Skeletal muscle cell (primary cell): ENCODE measurements around the gene KRTAP1-3.
"Not testable (repeated sequence)": the region's sequence is repeated elsewhere in the genome, so short reads cannot be mapped to it uniquely, and the experiment has no call there.

ENCODE experiments used
- DNase-seq: peaks from one replicate; pipeline ENCODE4 v3.0.0-alpha.2; 2010; ENCODE audit warnings: low read depth
- H3K4me3 ChIP-seq: 2 replicates; pipeline ENCODE4 v1.5.1; 2011; ENCODE audit warnings: low read depth, mild to moderate bottlenecking, control low read depth, low read length, moderate library complexity

Gene KRTAP1-3

GRCh38 chr17:41057547-41057946, 22.9 kb upstream of the KRTAP1-3 start:
- DNase-seq = no peak

GRCh38 chr17:41055130-41055529, 20.5 kb upstream of the KRTAP1-3 start, which contains the start of gene KRTAP2-2:
Gene KRTAP2-2 (minus strand): TSS chr17:41055230. CDS start chr17:41055211, 19 bp downstream.
- not testable (repeated sequence) for DNase-seq

More at GRCh38 chr17:41057547-41057946, 22.9 kb upstream of the KRTAP1-3 start:
- H3K4me3 ChIP-seq = no peak overlapping the region

GRCh38 chr17:41054556-41054955, 19.9 kb upstream of the KRTAP1-3 start:
- not testable (repeated sequence) for DNase-seq, H3K4me3 ChIP-seq

More at GRCh38 chr17:41055130-41055529, 20.5 kb upstream of the KRTAP1-3 start, which contains the start of gene KRTAP2-2:
- not testable (repeated sequence) for H3K4me3 ChIP-seq

GRCh38 chr17:41054025-41054424, 19.4 kb upstream of the KRTAP1-3 start:
- no peak for DNase-seq
- H3K4me3 ChIP-seq = no peak overlapping the region

- DNase-seq = no peak
- H3K4me3 ChIP-seq = no peak overlapping the region
Observed at GRCh38 chr17:41052566-41052965, 17.9 kb upstream of the KRTAP1-3 start.

- H3K4me3 ChIP-seq = no peak overlapping the region
- DNase-seq = no peak
Observed at GRCh38 chr17:41049110-41049509, 14.4 kb upstream of the KRTAP1-3 start.

GRCh38 chr17:41048441-41048840, 13.8 kb upstream of the KRTAP1-3 start:
- DNase-seq = no peak
- no peak overlapping the region for H3K4me3 ChIP-seq

- H3K4me3 ChIP-seq, DNase-seq: not testable (repeated sequence)
Observed at GRCh38 chr17:41046735-41047465, 12.2 kb upstream of the KRTAP1-3 start, which contains the start of gene KRTAP2-1. Gene KRTAP2-1 (minus strand): TSS chr17:41047316. CDS start chr17:41047267, 49 bp downstream.

GRCh38 chr17:41042953-41043352, 8.3 kb upstream of the KRTAP1-3 start:
- no peak overlapping the region for H3K4me3 ChIP-seq
- no peak for DNase-seq

GRCh38 chr17:41040783-41041571, 6.3 kb upstream of the KRTAP1-3 start, which contains the start of gene KRTAP1-1:
Gene KRTAP1-1 (minus strand): TSS chr17:41041450. CDS start chr17:41041397, 53 bp downstream.
- not testable (repeated sequence) for DNase-seq, H3K4me3 ChIP-seq

GRCh38 chr17:41037853-41038350, 3.2 kb upstream of the KRTAP1-3 start:
- no peak for DNase-seq
- H3K4me3 ChIP-seq = no peak overlapping the region

GRCh38 chr17:41029633-41030245, 4.9 kb downstream of the KRTAP1-3 start, which contains the start of gene KRTAP1-4:
Gene KRTAP1-4 (minus strand): TSS chr17:41030195. CDS start chr17:41030078, 117 bp downstream.
- DNase-seq = no peak
- no peak within 1 kb of the TSS for H3K4me3 ChIP-seq

GRCh38 chr17:41026715-41027471, 7.8 kb downstream of the KRTAP1-3 start, which contains the start of gene KRTAP1-5:
Gene KRTAP1-5 (minus strand): TSS chr17:41027208. CDS start chr17:41027155, 53 bp downstream.
- no peak within 1 kb of the TSS for H3K4me3 ChIP-seq
- peak; percentile 56 for DNase-seq

GRCh38 chr17:41024697-41025096, 10.0 kb downstream of the KRTAP1-3 start:
- DNase-seq = peak; percentile 48

GRCh38 chr17:41020336-41020735, 14.3 kb downstream of the KRTAP1-3 start:
- DNase-seq = no peak
- H3K4me3 ChIP-seq = no peak overlapping the region

More at GRCh38 chr17:41024697-41025096, 10.0 kb downstream of the KRTAP1-3 start:
- H3K4me3 ChIP-seq = no peak overlapping the region

GRCh38 chr17:41019415-41019814, 15.3 kb downstream of the KRTAP1-3 start:
- no peak for DNase-seq
- H3K4me3 ChIP-seq = no peak overlapping the region

- no peak for DNase-seq
- H3K4me3 ChIP-seq = no peak overlapping the region
Observed at GRCh38 chr17:41018541-41018940, 16.1 kb downstream of the KRTAP1-3 start.

- H3K4me3 ChIP-seq = no peak overlapping the region
- no peak for DNase-seq
Observed at GRCh38 chr17:41016578-41017215, 18.0 kb downstream of the KRTAP1-3 start.
